Measurements from ENCODE around the gene ZNF474.

Gene ZNF474

DNA sequence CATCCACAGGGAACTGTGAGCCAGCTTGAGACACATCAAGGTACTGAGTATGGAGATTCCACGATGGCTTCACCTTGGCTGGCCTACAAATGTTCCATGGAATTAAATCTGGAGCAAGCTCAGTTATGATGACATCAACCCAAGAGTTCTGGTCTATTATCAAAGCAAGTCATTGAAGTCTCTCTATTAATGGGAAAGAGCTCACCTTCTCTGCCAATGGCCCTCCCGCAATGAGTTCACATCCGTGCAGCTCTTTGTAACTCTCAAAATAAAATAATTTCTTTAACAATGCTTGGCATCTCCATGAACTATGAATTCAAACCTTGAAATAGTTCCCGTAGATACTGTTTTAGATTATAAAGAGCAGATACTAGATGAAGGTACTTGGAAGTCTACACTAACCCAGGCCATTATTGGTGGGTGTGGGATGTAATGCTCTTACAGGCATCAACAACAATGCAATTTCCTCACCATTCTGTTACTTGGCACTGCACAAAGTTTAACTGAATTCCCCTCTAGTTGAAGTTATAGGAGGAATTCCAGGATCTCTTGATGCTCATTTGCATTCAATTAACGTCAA, 55.4 kb downstream of the ZNF474 start:
- DNase-seq (ENCODE audit: low read depth): no peak
- no peak overlapping the region for H3K4me3 ChIP-seq (replicated peaks; ENCODE audit: low read depth, low read length)
- TF ChIP-seq, protein P1, sequence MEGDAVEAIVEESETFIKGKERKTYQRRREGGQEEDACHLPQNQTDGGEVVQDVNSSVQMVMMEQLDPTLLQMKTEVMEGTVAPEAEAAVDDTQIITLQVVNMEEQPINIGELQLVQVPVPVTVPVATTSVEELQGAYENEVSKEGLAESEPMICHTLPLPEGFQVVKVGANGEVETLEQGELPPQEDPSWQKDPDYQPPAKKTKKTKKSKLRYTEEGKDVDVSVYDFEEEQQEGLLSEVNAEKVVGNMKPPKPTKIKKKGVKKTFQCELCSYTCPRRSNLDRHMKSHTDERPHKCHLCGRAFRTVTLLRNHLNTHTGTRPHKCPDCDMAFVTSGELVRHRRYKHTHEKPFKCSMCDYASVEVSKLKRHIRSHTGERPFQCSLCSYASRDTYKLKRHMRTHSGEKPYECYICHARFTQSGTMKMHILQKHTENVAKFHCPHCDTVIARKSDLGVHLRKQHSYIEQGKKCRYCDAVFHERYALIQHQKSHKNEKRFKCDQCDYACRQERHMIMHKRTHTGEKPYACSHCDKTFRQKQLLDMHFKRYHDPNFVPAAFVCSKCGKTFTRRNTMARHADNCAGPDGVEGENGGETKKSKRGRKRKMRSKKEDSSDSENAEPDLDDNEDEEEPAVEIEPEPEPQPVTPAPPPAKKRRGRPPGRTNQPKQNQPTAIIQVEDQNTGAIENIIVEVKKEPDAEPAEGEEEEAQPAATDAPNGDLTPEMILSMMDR (IDR thresholded peaks at IDR 0.05; ENCODE audit: low read length, missing control alignments): no peak

DNA sequence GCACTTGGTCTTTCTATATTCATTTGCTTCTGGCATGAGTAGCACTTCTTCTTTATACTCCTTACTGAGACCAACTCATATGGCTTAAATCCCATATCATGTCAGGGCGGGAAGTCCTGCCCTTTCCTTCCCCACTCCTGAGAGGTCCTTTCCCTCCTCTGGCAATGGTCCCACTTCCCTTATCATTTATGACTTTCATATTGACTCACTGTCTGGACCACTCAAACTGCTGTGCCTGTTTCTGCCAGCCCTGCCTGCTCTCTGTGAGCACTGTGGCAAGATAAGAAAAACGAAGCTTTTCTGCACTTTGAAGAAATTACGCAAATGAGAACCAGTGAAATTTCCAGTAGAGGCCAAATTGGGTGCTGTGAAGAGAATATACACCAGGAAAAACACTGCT, 58.1 kb downstream of the ZNF474 start:
- DNase-seq (ENCODE audit: low read depth): peak; percentile 64
- TF ChIP-seq, protein P1 (IDR thresholded peaks at IDR 0.05; ENCODE audit: low read length, missing control alignments): no peak
- H3K4me3 ChIP-seq (replicated peaks; ENCODE audit: low read depth, low read length): no peak overlapping the region

DNA sequence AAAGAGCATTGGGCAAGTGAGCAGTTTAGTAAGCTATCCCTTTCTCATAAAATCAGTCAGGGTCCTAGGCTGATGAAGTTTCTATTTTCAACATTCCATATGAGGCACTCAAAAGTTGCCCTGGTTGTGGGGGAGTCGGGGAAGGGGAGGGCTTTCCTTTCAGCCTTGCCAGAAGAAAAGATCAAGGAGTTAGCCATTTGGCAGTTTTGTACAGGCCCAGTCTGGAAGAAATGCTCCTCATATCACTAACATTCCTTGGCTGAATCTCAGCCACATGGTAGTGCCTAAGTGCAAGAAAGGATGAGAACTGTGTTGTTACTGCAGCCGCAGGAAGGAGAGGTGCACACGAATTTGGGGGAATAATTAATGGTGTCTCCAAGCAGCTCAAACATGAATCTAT, 60.8 kb downstream of the ZNF474 start:
- DNase-seq (ENCODE audit: low read depth): peak; percentile 30
- TF ChIP-seq, protein P1 (IDR thresholded peaks at IDR 0.05; ENCODE audit: low read length, missing control alignments): no peak
- H3K4me3 ChIP-seq (replicated peaks; ENCODE audit: low read depth, low read length): no peak overlapping the region

DNA sequence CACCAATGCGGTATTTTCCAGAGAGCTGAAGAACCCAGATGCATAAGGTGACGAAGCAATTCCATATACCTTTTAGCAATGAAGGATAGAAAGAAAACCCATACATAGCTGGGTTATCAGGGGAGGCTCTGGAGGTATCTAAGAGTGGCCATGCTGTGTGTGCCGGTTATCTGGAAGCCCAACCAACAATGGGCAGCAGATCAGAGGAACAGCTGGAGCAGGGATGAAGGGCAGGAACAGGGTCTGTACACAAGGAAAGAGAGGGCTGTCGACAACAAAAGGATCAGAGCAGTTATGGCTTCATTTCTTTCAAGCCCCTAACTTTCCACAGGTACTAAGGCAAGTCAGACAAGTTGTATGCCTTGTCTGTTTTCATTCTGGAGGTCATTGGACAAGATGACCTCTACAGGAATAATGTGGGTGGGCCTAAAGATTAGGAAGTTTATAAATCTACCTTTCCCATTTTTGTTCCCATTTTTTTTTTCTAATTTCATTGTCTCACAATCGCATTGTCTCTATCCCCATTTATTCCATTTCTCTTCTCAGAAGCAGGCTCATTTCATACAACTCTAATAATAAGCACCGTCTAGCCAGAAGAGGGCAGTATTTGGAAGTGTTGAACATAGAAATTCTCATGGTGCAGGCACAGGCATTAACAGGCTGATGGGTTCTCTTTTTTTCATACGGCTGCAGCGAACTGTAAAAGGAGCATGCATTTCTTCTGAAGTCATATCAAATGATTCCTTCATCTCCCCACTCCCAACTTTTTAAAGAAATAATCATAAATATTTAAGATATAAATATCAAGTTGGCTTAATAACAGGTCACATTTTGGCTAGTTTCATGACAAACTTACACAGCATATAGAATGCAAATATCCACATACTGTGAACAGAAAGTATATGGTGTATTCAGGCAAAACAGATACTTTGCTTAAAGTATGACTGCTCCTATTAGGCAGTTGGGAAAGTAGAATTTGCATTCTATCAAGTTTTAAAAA, 63.5 kb downstream of the ZNF474 start:
- H3K4me3 ChIP-seq (replicated peaks; ENCODE audit: low read depth, low read length): no peak overlapping the region
- peak; percentile 81 for DNase-seq (ENCODE audit: low read depth)
- TF ChIP-seq, protein P1 (IDR thresholded peaks at IDR 0.05; ENCODE audit: low read length, missing control alignments): peak; percentile 71

DNA sequence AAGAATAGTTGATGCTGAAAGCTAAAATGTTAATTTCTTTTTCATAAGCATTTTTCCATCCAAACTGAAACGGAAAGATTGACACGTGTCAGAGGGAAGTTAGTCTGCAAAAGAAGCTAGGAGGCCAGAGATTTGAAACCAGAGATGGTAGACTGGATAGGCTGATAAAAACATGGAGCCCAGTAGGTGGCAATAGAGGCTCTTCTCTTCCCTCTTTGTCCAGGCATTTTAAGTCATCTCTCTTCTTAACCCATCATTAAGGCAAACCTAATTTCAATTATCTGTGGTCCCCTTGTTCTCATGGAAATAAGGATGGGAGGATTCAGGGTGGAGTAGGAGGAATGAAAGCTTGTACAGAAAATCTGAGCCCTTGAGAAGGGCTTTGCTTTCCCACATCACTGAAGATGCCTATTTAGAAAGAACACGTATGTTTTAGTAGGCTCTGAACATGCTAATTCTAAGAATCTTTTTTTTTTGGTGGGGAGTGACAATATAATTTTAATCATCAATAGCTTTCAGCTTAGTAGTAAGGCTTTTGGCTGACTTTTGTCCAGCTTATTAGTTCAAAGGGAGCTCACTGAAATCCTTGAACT, 66.6 kb downstream of the ZNF474 start:
- no peak overlapping the region for H3K4me3 ChIP-seq (replicated peaks; ENCODE audit: low read depth, low read length)
- peak; percentile 74 for DNase-seq (ENCODE audit: low read depth)
- TF ChIP-seq, protein P1 (IDR thresholded peaks at IDR 0.05; ENCODE audit: low read length, missing control alignments): peak; percentile 81

DNA sequence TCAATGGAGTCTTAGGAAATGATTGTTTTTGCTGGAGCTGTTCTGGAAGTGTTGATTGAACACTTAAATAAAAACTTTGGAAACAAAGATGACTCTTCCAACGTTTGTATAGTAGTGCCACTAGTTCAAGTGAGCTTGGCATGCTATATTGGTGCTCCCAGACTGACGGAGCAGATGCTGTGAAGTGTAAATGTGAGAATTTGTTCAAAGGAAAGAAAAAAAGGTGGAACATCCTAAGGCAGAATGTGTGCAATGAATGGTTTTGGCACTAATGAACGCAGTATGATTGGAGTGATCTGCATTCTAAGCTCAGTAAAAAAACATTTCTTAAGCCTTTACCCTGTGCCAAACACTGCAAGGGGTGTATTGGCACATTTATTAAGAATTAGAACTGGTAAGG, 69.8 kb downstream of the ZNF474 start:
- TF ChIP-seq, protein P1 (IDR thresholded peaks at IDR 0.05; ENCODE audit: low read length, missing control alignments): no peak
- no peak for DNase-seq (ENCODE audit: low read depth)
- H3K4me3 ChIP-seq (replicated peaks; ENCODE audit: low read depth, low read length): no peak overlapping the region

Measured in fibroblast of pulmonary artery (primary cell).